HepG2 (cell line): ENCODE measurements around the gene CFHR3.

Experiments
- ATF3 ChIP-seq: sonication (generic); formaldehyde crosslinking; IDR thresholded peaks from 2 replicates; pipeline ENCODE4 v1.4.0; 2020; ENCODE audit warnings: missing genetic modification reagents
- DBP ChIP-seq: sonication (generic); formaldehyde crosslinking; IDR thresholded peaks from 2 replicates; pipeline ENCODE4 v1.4.0; 2020; ENCODE audit warnings: missing genetic modification reagents; ENCODE audit errors: not compliant biosample characterization
- HIC2 ChIP-seq: sonication (generic); formaldehyde crosslinking; IDR thresholded peaks from 2 replicates; pipeline ENCODE4 v1.9.0; 2022; ENCODE audit warnings: low read depth, missing genetic modification reagents
- U2AF1 ChIP-seq: fragments of 200-400 bp; formaldehyde crosslinking; optimal IDR thresholded peaks from 2 replicates; pipeline ENCODE3; 2017; ENCODE audit warnings: mild to moderate bottlenecking, low read depth, low read length
- ZBTB26 ChIP-seq: IDR thresholded peaks from 2 replicates; pipeline ENCODE4 v1.6.1; 2016; ENCODE audit warnings: missing compliant biosample characterization, missing genetic modification reagents, borderline replicate concordance
- TF ChIP-seq, protein P1 (sequence below): sonication (generic); formaldehyde crosslinking; IDR thresholded peaks from 2 replicates; pipeline ENCODE4 v1.5.0; 2020; ENCODE audit warnings: mild to moderate bottlenecking, missing genetic modification reagents, moderate library complexity

- TF ChIP-seq DBP (CRISPR knock-in tag) (no peak), ATF3 (CRISPR knock-in tag) (no peak), ZBTB26 (CRISPR knock-in tag) (no peak), U2AF1 (no peak), HIC2 (CRISPR knock-in tag) (no peak)
- TF ChIP-seq, protein P1, sequence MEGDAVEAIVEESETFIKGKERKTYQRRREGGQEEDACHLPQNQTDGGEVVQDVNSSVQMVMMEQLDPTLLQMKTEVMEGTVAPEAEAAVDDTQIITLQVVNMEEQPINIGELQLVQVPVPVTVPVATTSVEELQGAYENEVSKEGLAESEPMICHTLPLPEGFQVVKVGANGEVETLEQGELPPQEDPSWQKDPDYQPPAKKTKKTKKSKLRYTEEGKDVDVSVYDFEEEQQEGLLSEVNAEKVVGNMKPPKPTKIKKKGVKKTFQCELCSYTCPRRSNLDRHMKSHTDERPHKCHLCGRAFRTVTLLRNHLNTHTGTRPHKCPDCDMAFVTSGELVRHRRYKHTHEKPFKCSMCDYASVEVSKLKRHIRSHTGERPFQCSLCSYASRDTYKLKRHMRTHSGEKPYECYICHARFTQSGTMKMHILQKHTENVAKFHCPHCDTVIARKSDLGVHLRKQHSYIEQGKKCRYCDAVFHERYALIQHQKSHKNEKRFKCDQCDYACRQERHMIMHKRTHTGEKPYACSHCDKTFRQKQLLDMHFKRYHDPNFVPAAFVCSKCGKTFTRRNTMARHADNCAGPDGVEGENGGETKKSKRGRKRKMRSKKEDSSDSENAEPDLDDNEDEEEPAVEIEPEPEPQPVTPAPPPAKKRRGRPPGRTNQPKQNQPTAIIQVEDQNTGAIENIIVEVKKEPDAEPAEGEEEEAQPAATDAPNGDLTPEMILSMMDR (CRISPR knock-in tag): no peak
Measured at GRCh38 chr1:196797891-196798290, 23.3 kb downstream of the CFHR3 start.
